Erythroblast (primary cell): ENCODE results near the gene METTL26.
A peak's percentile ranks its signal among the peaks of the same experiment; 100 is the strongest.

Source experiments
- DNase-seq, 2 experiments: peaks; one replicate each; lab custom pipeline; 2025; lab: John Stamatoyannopoulos, UW
- GATA1 ChIP-seq: IDR thresholded peaks from 2 replicates; pipeline ENCODE4 v1.6.1; 2011; ENCODE audit warnings: low read depth, mild to moderate bottlenecking, control low read depth, low read length, moderate library complexity
- POLR2A ChIP-seq: IDR thresholded peaks from 2 replicates; pipeline ENCODE4 v1.6.1; 2011; ENCODE audit warnings: mild to moderate bottlenecking, low read length

METTL26 gene

GRCh38 chr16:636206-637080 lies at the start of gene METTL26:
TSS of gene METTL26 (minus strand) at chr16:636305. CDS start at chr16:636290, 15 bp downstream.
- DNase-seq: peak; percentile 97
- TF ChIP-seq POLR2A: peak; percentile 58
- no peak for TF ChIP-seq GATA1

- no peak for TF ChIP-seq GATA1
- TF ChIP-seq POLR2A: no peak
- DNase-seq: peak in 1 of 2 experiments; percentile 30
Observed at GRCh38 chr16:684961-685696, 49.0 kb upstream of the METTL26 start.

GRCh38 chr16:684071-684794 lies 48.1 kb upstream of the METTL26 start, which contains the start of gene JMJD8:
TSS of gene JMJD8 (minus strand) at chr16:684334. CDS start at chr16:684319, 15 bp downstream.
- DNase-seq: peak; percentile 97 to 98
- TF ChIP-seq POLR2A (peak; percentile 69), GATA1 (no peak)

GRCh38 chr16:683396-684070 lies 47.4 kb upstream of the METTL26 start:
- TF ChIP-seq POLR2A (no peak), GATA1 (no peak)
- DNase-seq: peak in 1 of 2 experiments; percentile 62

DNA sequence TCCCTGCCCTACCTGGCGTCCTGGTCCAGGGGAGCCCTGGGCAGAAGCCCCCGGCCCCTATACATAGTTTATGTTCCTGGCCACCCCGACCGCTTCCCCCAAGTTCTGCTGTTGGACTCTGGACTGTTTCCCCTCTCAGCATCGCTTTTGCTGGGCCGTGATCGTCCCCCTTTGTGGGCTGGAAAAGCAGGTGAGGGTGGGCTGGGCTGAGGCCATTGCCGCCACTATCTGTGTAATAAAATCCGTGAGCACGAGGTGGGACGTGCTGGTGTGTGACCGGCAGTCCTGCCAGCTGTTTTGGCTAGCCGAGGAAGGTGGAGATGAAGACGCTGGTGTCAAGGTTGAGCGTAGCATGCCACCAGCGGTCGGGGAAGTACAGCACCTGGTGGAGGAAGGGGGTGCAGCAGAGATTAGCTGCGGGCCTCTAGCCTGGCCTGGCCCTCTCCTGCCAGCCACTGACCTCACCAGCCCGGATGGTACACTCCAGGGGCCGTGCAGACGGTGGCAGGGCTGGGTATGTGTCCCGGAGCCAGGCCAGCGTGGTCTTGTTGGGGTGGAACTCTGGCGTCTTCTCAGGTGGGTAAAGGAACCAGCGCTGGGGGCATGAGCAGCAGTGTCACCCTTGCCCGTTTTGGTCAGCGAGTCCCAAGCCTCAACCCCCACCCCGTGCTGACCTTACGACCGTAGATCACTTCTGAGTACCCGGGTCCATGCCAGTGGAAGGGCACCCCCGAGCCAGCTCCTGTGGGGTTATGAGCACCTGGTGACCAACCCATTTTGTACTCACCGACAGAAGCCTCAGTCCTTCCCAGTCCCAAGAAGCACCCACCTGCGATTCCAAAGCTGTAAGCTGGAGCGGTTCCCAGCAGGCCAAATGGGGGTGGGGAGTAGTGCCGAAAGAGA lies 46.6 kb upstream of the METTL26 start:
- no peak for DNase-seq
- TF ChIP-seq POLR2A (no peak), GATA1 (no peak)

GRCh38 chr16:681746-682427 lies 45.8 kb upstream of the METTL26 start:
- DNase-seq: peak in 1 of 2 experiments; percentile 29
- TF ChIP-seq POLR2A (no peak), GATA1 (no peak)

- peak; percentile 65 to 68 for DNase-seq
- TF ChIP-seq POLR2A (no peak), GATA1 (no peak)
Observed at GRCh38 chr16:680967-681745, 45.1 kb upstream of the METTL26 start.

DNA sequence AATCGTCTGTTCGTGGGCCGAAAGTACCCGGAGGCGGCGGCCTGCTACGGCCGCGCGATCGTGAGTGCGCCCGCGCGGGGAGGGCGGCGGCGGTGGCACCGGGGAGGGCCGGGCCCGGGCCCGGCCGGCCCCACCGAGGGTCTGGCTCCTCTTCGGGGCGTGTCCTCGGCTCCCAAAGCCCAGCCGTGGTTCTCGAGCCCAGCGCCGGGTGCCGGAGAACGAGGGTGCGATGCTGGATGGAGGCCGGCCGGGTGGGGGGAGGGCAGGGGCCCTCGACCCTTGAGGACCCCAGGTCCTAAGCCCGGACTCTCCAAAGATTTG lies 44.5 kb upstream of the METTL26 start:
- TF ChIP-seq GATA1: no peak
- no peak for TF ChIP-seq POLR2A
- no peak for DNase-seq

- DNase-seq: peak; percentile 92 to 95
- TF ChIP-seq GATA1 (no peak), POLR2A (peak; percentile 63)
Observed at GRCh38 chr16:679814-680624, 43.9 kb upstream of the METTL26 start, which contains the start of gene STUB1. TSS of gene STUB1 (plus strand) at chr16:680410. CDS start at chr16:680526, 116 bp downstream.
